T-helper 1 cell treated with Interleukin-12 subunit alpha and Interleukin-12 subunit beta and Interleukin-4 antibody, amounts not matched to agents 30 ng/mL and 1 ng/mL, for 36 hours (primary cell): ENCODE measurements around the gene RIPOR2. TPM values are rescaled to one million over a fixed set of nuclear protein-coding genes. Genes with fewer than 3 reads are reported as not detected.

Experiments used
- intact Hi-C: fragments of 100-400 bp; cut with micrococcal nuclease; formaldehyde crosslinking; loops from one replicate; pipeline ENCODE4 v1.15.1; 2024
- total RNA-seq: library from RNA; stranded (reverse); gene quantifications from 2 replicates; pipeline ENCODE4 v1.2.3, GENCODE V29; 2022

The RIPOR2 gene
- total RNA-seq, 1 donor from 2014 or later, result 214 TPM

GRCh38 chr6:24824142-24824938, 111.4 kb downstream of the RIPOR2 start:
- intact Hi-C loops, result no loop called here

- intact Hi-C loops, result no loop called here
These were observed 112.6 kb downstream of the RIPOR2 start for GRCh38 chr6:24823185-24823584.

- intact Hi-C loops, result no loop called here
These were observed 113.1 kb downstream of the RIPOR2 start for GRCh38 chr6:24822696-24823095.

- intact Hi-C loops, result no loop called here
These were observed 113.8 kb downstream of the RIPOR2 start for GRCh38 chr6:24821860-24822444.

GRCh38 chr6:24818346-24818745, 117.4 kb downstream of the RIPOR2 start:
- intact Hi-C loops, result no loop called here

- intact Hi-C loops, result no loop called here
These were observed 126.0 kb downstream of the RIPOR2 start for GRCh38 chr6:24809728-24810127.

GRCh38 chr6:24807584-24807983, 128.2 kb downstream of the RIPOR2 start:
- intact Hi-C loops, result no loop called here

- intact Hi-C loops, result no loop called here
These were observed 133.3 kb downstream of the RIPOR2 start for GRCh38 chr6:24802271-24803059.

GRCh38 chr6:24799541-24799915, 136.2 kb downstream of the RIPOR2 start:
- intact Hi-C loops, result no loop called here

- intact Hi-C loops, result no loop called here
These were observed 136.8 kb downstream of the RIPOR2 start, which contains the start of gene ARMH2 for GRCh38 chr6:24798740-24799540. ARMH2 (minus strand) TSS chr6:24798917; CDS start chr6:24798857, 60 bp downstream.

GRCh38 chr6:24797596-24798216, 138.1 kb downstream of the RIPOR2 start:
- intact Hi-C loops, result no loop called here

GRCh38 chr6:24796616-24797290, 139.0 kb downstream of the RIPOR2 start:
- intact Hi-C loops, result no loop called here

GRCh38 chr6:24795106-24795505, 140.7 kb downstream of the RIPOR2 start:
- intact Hi-C loops, result no loop called here

- intact Hi-C loops, result no loop called here
These were observed 147.6 kb downstream of the RIPOR2 start for GRCh38 chr6:24788031-24788665.

GRCh38 chr6:24780206-24780605, 155.6 kb downstream of the RIPOR2 start:
- intact Hi-C loops, result no loop called here

- intact Hi-C loops, result no loop called here
These were observed 156.2 kb downstream of the RIPOR2 start for GRCh38 chr6:24779416-24780016.

GRCh38 chr6:24778878-24779277, 156.9 kb downstream of the RIPOR2 start:
- intact Hi-C loops, result no loop called here

- intact Hi-C loops, result no loop called here
These were observed 157.6 kb downstream of the RIPOR2 start for GRCh38 chr6:24778121-24778520.

- intact Hi-C loops, result no loop called here
These were observed 158.5 kb downstream of the RIPOR2 start for GRCh38 chr6:24777227-24777626.
